Activated CD4-positive, alpha-beta T cell treated with anti-CD3 and anti-CD28 coated beads, Interleukin-2, amount 10 ng/mL, durations not matched to agents 24 days and 14 days (primary cell): ENCODE data around the gene TSPAN8. TPM values are rescaled to one million over a fixed set of nuclear protein-coding genes. Genes with fewer than 3 reads are reported as not detected.
"Not testable (repeated sequence)": the region's sequence is repeated elsewhere in the genome, so short reads cannot be mapped to it uniquely, and the experiment has no call there.

ENCODE experiments used
- DNase-seq: peaks from one replicate; pipeline ENCODE4 v3.0.0; 2022
- H3K27ac Mint-ChIP-seq: one replicate; pipeline ENCODE4 v1.8.0; 2022; ENCODE audit warnings: mild to moderate bottlenecking, mixed read lengths
- H3K27me3 Mint-ChIP-seq: one replicate; pipeline ENCODE4 v1.8.0; 2022; ENCODE audit warnings: mixed read lengths
- H3K36me3 Mint-ChIP-seq: one replicate; pipeline ENCODE4 v1.8.0; 2022; ENCODE audit warnings: low read depth, mild to moderate bottlenecking, mixed read lengths
- H3K4me1 Mint-ChIP-seq: one replicate; pipeline ENCODE4 v1.8.0; 2021; ENCODE audit warnings: mixed read lengths
- H3K4me3 Mint-ChIP-seq: one replicate; pipeline ENCODE4 v1.8.0; 2022; ENCODE audit warnings: mild to moderate bottlenecking, moderate library complexity, mixed read lengths
- H3K9me3 Mint-ChIP-seq: one replicate; pipeline ENCODE4 v1.8.0; 2021; ENCODE audit warnings: mixed read lengths
- intact Hi-C: fragments of 100-400 bp; cut with micrococcal nuclease; formaldehyde crosslinking; loops from one replicate; pipeline ENCODE4 v1.15.1; 2023
- total RNA-seq: library from RNA; stranded (reverse); gene quantifications from 2 replicates; pipeline ENCODE4 v1.2.3, GENCODE V29; 2022

Gene TSPAN8
- total RNA-seq, 1 donor from 2014 or later, result not detected

- H3K4me1 Mint-ChIP-seq, result no peaks in the 10 kb centered on the region
- intact Hi-C loops, result no loop called here
- H3K27me3 Mint-ChIP-seq, result no peaks in the 10 kb centered on the region
- H3K36me3 Mint-ChIP-seq, result no peaks in the 10 kb centered on the region
- H3K4me3 Mint-ChIP-seq, result no peak overlapping the region
- no peaks in the 10 kb centered on the region for H3K9me3 Mint-ChIP-seq
- no peak overlapping the region for H3K27ac Mint-ChIP-seq
- DNase-seq, result no peak
Measured at GRCh38 chr12:71174825-71175224, 17.0 kb upstream of the TSPAN8 start.

- intact Hi-C loops, result no loop called here
- Mint-ChIP-seq H3K36me3 (no peaks in the 10 kb centered on the region), H3K9me3 (no peaks in the 10 kb centered on the region)
Measured at GRCh38 chr12:71174146-71174545, 16.3 kb upstream of the TSPAN8 start.

GRCh38 chr12:71170456-71170855 lies 12.7 kb upstream of the TSPAN8 start:
- Mint-ChIP-seq H3K4me3 (no peak overlapping the region), H3K27ac (no peak overlapping the region), H3K36me3 (no peaks in the 10 kb centered on the region), H3K9me3 (peaks cover 11% of the 10 kb centered on the region), H3K4me1 (no peaks in the 10 kb centered on the region), H3K27me3 (no peaks in the 10 kb centered on the region)
- intact Hi-C loops, result no loop called here
- no peak for DNase-seq

More at GRCh38 chr12:71174146-71174545, 16.3 kb upstream of the TSPAN8 start:
- no peaks in the 10 kb centered on the region for H3K27me3 Mint-ChIP-seq
- no peak for DNase-seq
- H3K27ac Mint-ChIP-seq, result no peak overlapping the region
- H3K4me1 Mint-ChIP-seq, result no peaks in the 10 kb centered on the region
- no peak overlapping the region for H3K4me3 Mint-ChIP-seq

- no peaks in the 10 kb centered on the region for H3K36me3 Mint-ChIP-seq
- no peak overlapping the region for H3K4me3 Mint-ChIP-seq
- no peak for DNase-seq
- no peak overlapping the region for H3K27ac Mint-ChIP-seq
- H3K27me3 Mint-ChIP-seq, result no peaks in the 10 kb centered on the region
- H3K9me3 Mint-ChIP-seq, result peaks cover 11% of the 10 kb centered on the region
- no peaks in the 10 kb centered on the region for H3K4me1 Mint-ChIP-seq
- intact Hi-C loops, result no loop called here
Measured at GRCh38 chr12:71169286-71169685, 11.5 kb upstream of the TSPAN8 start.

GRCh38 chr12:71166862-71167496 lies 9.2 kb upstream of the TSPAN8 start:
- intact Hi-C loops, result no loop called here
- Mint-ChIP-seq H3K9me3 (peaks cover 11% of the 10 kb centered on the region), H3K27ac (no peak overlapping the region), H3K27me3 (no peaks in the 10 kb centered on the region), H3K36me3 (no peaks in the 10 kb centered on the region), H3K4me1 (no peaks in the 10 kb centered on the region), H3K4me3 (no peak overlapping the region)
- DNase-seq, result no peak

GRCh38 chr12:71166280-71166679 lies 8.5 kb upstream of the TSPAN8 start:
- no peak for DNase-seq
- no peaks in the 10 kb centered on the region for H3K4me1 Mint-ChIP-seq
- H3K9me3 Mint-ChIP-seq, result peaks cover 11% of the 10 kb centered on the region
- no peaks in the 10 kb centered on the region for H3K36me3 Mint-ChIP-seq
- H3K4me3 Mint-ChIP-seq, result no peak overlapping the region
- H3K27ac Mint-ChIP-seq, result no peak overlapping the region
- H3K27me3 Mint-ChIP-seq, result no peaks in the 10 kb centered on the region
- intact Hi-C loops, result no loop called here

- H3K9me3 Mint-ChIP-seq, result peaks cover 11% of the 10 kb centered on the region
- H3K4me1 Mint-ChIP-seq, H3K27ac Mint-ChIP-seq, intact Hi-C loops, H3K36me3 Mint-ChIP-seq, H3K27me3 Mint-ChIP-seq, DNase-seq, H3K4me3 Mint-ChIP-seq: not testable (repeated sequence)
Measured at GRCh38 chr12:71165780-71166179, 8.0 kb upstream of the TSPAN8 start.

GRCh38 chr12:71164568-71165197 lies 6.9 kb upstream of the TSPAN8 start:
- intact Hi-C loops, result no loop called here
- H3K27me3 Mint-ChIP-seq, result no peaks in the 10 kb centered on the region
- no peaks in the 10 kb centered on the region for H3K4me1 Mint-ChIP-seq
- H3K27ac Mint-ChIP-seq, result no peak overlapping the region
- DNase-seq, result no peak
- no peak overlapping the region for H3K4me3 Mint-ChIP-seq
- no peaks in the 10 kb centered on the region for H3K36me3 Mint-ChIP-seq
- H3K9me3 Mint-ChIP-seq, result peaks cover 11% of the 10 kb centered on the region

GRCh38 chr12:71164166-71164565 lies 6.4 kb upstream of the TSPAN8 start:
- H3K36me3 Mint-ChIP-seq, result no peaks in the 10 kb centered on the region
- DNase-seq, result no peak
- no peak overlapping the region for H3K27ac Mint-ChIP-seq
- no peak overlapping the region for H3K4me3 Mint-ChIP-seq
- no peaks in the 10 kb centered on the region for H3K27me3 Mint-ChIP-seq
- intact Hi-C loops, result no loop called here
- peaks cover 11% of the 10 kb centered on the region for H3K9me3 Mint-ChIP-seq
- no peaks in the 10 kb centered on the region for H3K4me1 Mint-ChIP-seq

DNA sequence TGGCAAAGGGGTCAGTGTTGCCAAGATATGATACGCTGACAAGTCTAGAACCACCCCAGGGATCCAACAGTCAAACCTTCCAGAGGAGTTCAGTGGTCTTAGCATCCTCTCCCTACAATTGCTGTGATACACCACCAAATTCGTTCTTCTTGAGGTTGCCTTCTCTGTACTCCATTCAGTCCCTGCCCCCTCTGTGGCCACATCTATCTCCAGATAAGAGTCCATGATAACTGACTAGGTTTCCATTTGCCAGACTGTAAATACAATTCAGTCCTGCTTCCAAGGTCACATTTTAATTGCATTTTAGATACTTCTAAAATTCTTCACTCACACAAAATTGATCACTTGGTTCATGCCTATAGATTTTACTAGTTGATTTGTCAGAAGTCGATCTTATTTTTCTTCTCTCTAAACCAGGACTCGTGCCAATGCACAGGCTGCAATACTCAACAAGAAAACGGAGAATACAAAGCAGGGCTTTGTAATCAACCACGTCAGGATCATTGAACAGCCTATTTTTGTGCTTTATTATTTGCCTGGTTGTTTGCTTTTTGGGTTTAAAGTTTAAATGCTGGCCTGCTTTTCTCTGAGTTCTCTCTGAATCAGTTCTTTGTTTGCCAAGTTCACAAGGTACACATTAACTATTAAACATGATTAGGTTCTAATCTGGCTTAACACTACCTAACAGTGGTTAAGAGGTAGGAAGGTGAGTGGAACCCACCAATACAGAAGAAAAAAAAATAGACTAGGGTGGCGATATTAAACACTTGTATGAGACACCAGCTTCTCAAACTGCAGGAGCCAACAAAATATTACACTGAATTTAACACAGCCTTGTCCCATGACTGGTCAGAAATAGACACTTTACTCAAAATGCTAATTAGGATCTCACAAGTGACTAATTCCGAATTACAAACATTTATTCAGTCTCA lies 5.3 kb upstream of the TSPAN8 start:
- no peaks in the 10 kb centered on the region for H3K27me3 Mint-ChIP-seq
- H3K27ac Mint-ChIP-seq, result no peak overlapping the region
- intact Hi-C loops, result no loop called here
- no peaks in the 10 kb centered on the region for H3K36me3 Mint-ChIP-seq
- H3K4me1 Mint-ChIP-seq, result no peaks in the 10 kb centered on the region
- peaks cover 5% of the 10 kb centered on the region for H3K9me3 Mint-ChIP-seq
- no peak for DNase-seq
- H3K4me3 Mint-ChIP-seq, result no peak overlapping the region

- no peak for DNase-seq
- Mint-ChIP-seq H3K27ac (no peak overlapping the region), H3K36me3 (no peaks in the 10 kb centered on the region), H3K4me3 (no peak overlapping the region), H3K4me1 (no peaks in the 10 kb centered on the region), H3K27me3 (no peaks in the 10 kb centered on the region), H3K9me3 (no peaks in the 10 kb centered on the region)
- intact Hi-C loops, result no loop called here
Measured at GRCh38 chr12:71161591-71161990, 3.8 kb upstream of the TSPAN8 start.

GRCh38 chr12:71160585-71160984 lies 2.8 kb upstream of the TSPAN8 start:
- H3K4me1 Mint-ChIP-seq, result no peaks in the 10 kb centered on the region
- no peak overlapping the region for H3K4me3 Mint-ChIP-seq
- H3K27me3 Mint-ChIP-seq, result no peaks in the 10 kb centered on the region

GRCh38 chr12:71159878-71160277 lies 2.1 kb upstream of the TSPAN8 start:
- H3K36me3 Mint-ChIP-seq, result no peaks in the 10 kb centered on the region
- no peaks in the 10 kb centered on the region for H3K4me1 Mint-ChIP-seq
- H3K4me3 Mint-ChIP-seq, result no peak overlapping the region
- no peak for DNase-seq
- H3K27me3 Mint-ChIP-seq, result no peaks in the 10 kb centered on the region
- intact Hi-C loops, result no loop called here
- H3K27ac Mint-ChIP-seq, result no peak overlapping the region
- H3K9me3 Mint-ChIP-seq, result no peaks in the 10 kb centered on the region

More at GRCh38 chr12:71160585-71160984, 2.8 kb upstream of the TSPAN8 start:
- DNase-seq, result no peak
- Mint-ChIP-seq H3K27ac (no peak overlapping the region), H3K36me3 (no peaks in the 10 kb centered on the region), H3K9me3 (no peaks in the 10 kb centered on the region)
- intact Hi-C loops, result no loop called here

DNA sequence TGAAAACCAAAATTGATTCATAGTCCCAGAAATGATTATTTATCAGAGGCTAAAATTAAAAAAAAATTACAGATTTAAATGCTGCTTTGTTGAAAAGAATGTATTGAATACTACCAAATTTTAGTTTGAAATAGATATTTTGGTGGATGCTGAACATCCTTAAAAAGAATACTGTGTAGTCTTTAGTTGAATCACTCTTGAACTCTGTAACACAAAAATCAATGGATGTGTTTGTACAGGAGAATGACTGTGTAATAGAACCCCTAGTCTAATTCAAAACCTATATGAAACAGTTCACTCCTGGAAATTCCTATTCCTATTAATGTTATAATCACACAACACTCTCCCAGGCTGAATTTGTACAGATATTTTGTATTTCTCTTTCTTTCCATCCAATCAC lies 1.5 kb upstream of the TSPAN8 start:
- Mint-ChIP-seq H3K27ac (no peak overlapping the region), H3K27me3 (no peaks in the 10 kb centered on the region), H3K9me3 (no peaks in the 10 kb centered on the region), H3K36me3 (no peaks in the 10 kb centered on the region), H3K4me3 (no peak overlapping the region), H3K4me1 (no peaks in the 10 kb centered on the region)
- no peak for DNase-seq
- intact Hi-C loops, result no loop called here
